IMR-90 (cell line): ENCODE results near the gene ZBTB7B. TPM values are rescaled to one million over a fixed set of nuclear protein-coding genes. Genes with fewer than 3 reads are reported as not detected.

Experiments
- ATAC-seq: fragments of 200-7000 bp; cut with Tn5 transposase; 2 replicates; pipeline ENCODE4 v1.9.1; 2020; ENCODE audit warnings: low read depth, mild to moderate bottlenecking, moderate library complexity
- BruUV-seq: library from RNA; stranded (reverse); fragments of 400-500 nt; replicated peaks from 2 replicates; lab custom pipeline; 2021; lab: Mats Ljungman, UMichigan
- CTCF ChIA-PET: fragments of 300-600 bp; formaldehyde crosslinking; extraction: SDS; loops from one replicate; lab custom pipeline; 2021; ENCODE audit warnings: antibody characterized with exemption; lab: Yijun Ruan, JAX
- POLR2A ChIA-PET: fragments of 300-600 bp; sonication (Branson Sonifier 250); formaldehyde crosslinking; loops from one replicate; lab custom pipeline; 2022; ENCODE audit warnings: antibody characterized with exemption; ENCODE audit not compliant: unreplicated experiment; lab: Charles Lee
- DNase-seq: peaks from one replicate; pipeline ENCODE4 v3.0.0; 2013
- H2AFZ ChIP-seq: replicated peaks from 2 replicates; pipeline ENCODE3; 2013; ENCODE audit warnings: low read length, mild to moderate bottlenecking; ENCODE audit not compliant: poor library complexity
- H2AK5ac ChIP-seq: 2 replicates; pipeline ENCODE4 v1.6.1; 2013; ENCODE audit warnings: low read depth, low read length, inconsistent platforms
- H2AK9ac ChIP-seq: replicated peaks from 2 replicates; pipeline ENCODE3; 2013; ENCODE audit warnings: mild to moderate bottlenecking, low read depth, low read length, moderate library complexity; ENCODE audit not compliant: poor library complexity
- H2BK120ac ChIP-seq: 2 replicates; pipeline ENCODE4 v1.6.1; 2013; ENCODE audit warnings: low read depth, low read length, inconsistent platforms
- H2BK15ac ChIP-seq: 3 replicates; pipeline ENCODE4 v1.6.1; 2013; ENCODE audit warnings: low read depth, low read length, inconsistent platforms
- H2BK20ac ChIP-seq: 2 replicates; pipeline ENCODE4 v1.6.1; 2013; ENCODE audit warnings: low read depth, mild to moderate bottlenecking, inconsistent platforms, low read length, moderate library complexity
- H2BK5ac ChIP-seq: 2 replicates; pipeline ENCODE4 v1.6.1; 2013; ENCODE audit warnings: mild to moderate bottlenecking, low read depth, low read length, inconsistent platforms; ENCODE audit not compliant: poor library complexity, severe bottlenecking
- H3K14ac ChIP-seq: replicated peaks from 2 replicates; pipeline ENCODE4 v1.6.1; 2013; ENCODE audit warnings: low read depth, low read length, inconsistent platforms
- H3K18ac ChIP-seq: 2 replicates; pipeline ENCODE4 v1.6.1; 2013; ENCODE audit warnings: low read depth, low read length, control low read depth
- H3K23ac ChIP-seq: 2 replicates; pipeline ENCODE4 v1.6.1; 2013; ENCODE audit warnings: low read depth, low read length, inconsistent platforms
- H3K27ac ChIP-seq: 2 replicates; pipeline ENCODE4 v1.5.1; 2013; ENCODE audit warnings: mild to moderate bottlenecking, control low read depth, low read length; ENCODE audit not compliant: insufficient read depth
- H3K27me3 ChIP-seq: 2 replicates; pipeline ENCODE4 v1.6.1; 2013; ENCODE audit warnings: low read length; ENCODE audit not compliant: control insufficient read depth, insufficient read depth
- H3K36me3 ChIP-seq: 2 replicates; pipeline ENCODE4 v1.6.1; 2013; ENCODE audit warnings: low read length, mixed read lengths; ENCODE audit not compliant: control insufficient read depth, insufficient read depth
- H3K4ac ChIP-seq: 2 replicates; pipeline ENCODE4 v1.6.1; 2013; ENCODE audit warnings: low read depth, low read length, inconsistent platforms
- H3K4me1 ChIP-seq: 2 replicates; pipeline ENCODE4 v1.6.1; 2013; ENCODE audit warnings: low read length, mixed read lengths; ENCODE audit not compliant: control insufficient read depth, insufficient read depth
- H3K4me2 ChIP-seq: 2 replicates; pipeline ENCODE4 v1.6.1; 2013; ENCODE audit warnings: low read depth, mild to moderate bottlenecking, control low read depth, low read length, moderate library complexity
- H3K4me3 ChIP-seq: 2 replicates; pipeline ENCODE4 v1.5.1; 2013; ENCODE audit warnings: low read depth, mild to moderate bottlenecking, control low read depth, low read length, moderate library complexity; ENCODE audit not compliant: insufficient read depth
- H3K56ac ChIP-seq: 2 replicates; pipeline ENCODE4 v1.6.1; 2013; ENCODE audit warnings: low read length, inconsistent platforms; ENCODE audit not compliant: insufficient read depth; ENCODE audit errors: extremely low read depth
- H3K79me1 ChIP-seq, 2 experiments: 2 replicates each; pipeline ENCODE4 v1.6.1; 2013; ENCODE audit warnings: low read length in 2 of 2, inconsistent platforms in 1 of 2, low read depth in 1 of 2
- H3K9ac ChIP-seq: 2 replicates; pipeline ENCODE4 v1.6.1; 2013; ENCODE audit warnings: low read depth, low read length, control low read depth
- H3K9me1 ChIP-seq: 2 replicates; pipeline ENCODE4 v1.6.1; 2013; ENCODE audit warnings: low read length, inconsistent platforms; ENCODE audit not compliant: insufficient read depth
- H3K9me3 ChIP-seq: 2 replicates; pipeline ENCODE4 v1.6.1; 2013; ENCODE audit warnings: low read length; ENCODE audit not compliant: control insufficient read depth, insufficient read depth
- H4K20me1 ChIP-seq: 2 replicates; pipeline ENCODE4 v1.6.1; 2013; ENCODE audit warnings: low read length, inconsistent platforms; ENCODE audit not compliant: insufficient read depth
- H4K5ac ChIP-seq: 2 replicates; pipeline ENCODE4 v1.6.1; 2013; ENCODE audit warnings: mild to moderate bottlenecking, low read depth, low read length, control low read depth
- H4K8ac ChIP-seq, 2 experiments: 2 replicates each; pipeline ENCODE4 v1.6.1; 2013; ENCODE audit warnings: low read depth in 2 of 2, low read length in 2 of 2, control low read depth in 1 of 2, inconsistent platforms in 1 of 2
- H4K91ac ChIP-seq: 2 replicates; pipeline ENCODE4 v1.6.1; 2013; ENCODE audit warnings: low read depth, low read length, inconsistent platforms; ENCODE audit not compliant: insufficient read depth
- CEBPB ChIP-seq: IDR thresholded peaks from 2 replicates; pipeline ENCODE4 v1.6.1; 2012; ENCODE audit warnings: low read depth, low read length, improper control_type of control experiment
- RAD21 ChIP-seq: IDR thresholded peaks from 2 replicates; pipeline ENCODE4 v1.6.1; 2012; ENCODE audit warnings: low read length, improper control_type of control experiment
- RFX5 ChIP-seq: IDR thresholded peaks from 2 replicates; pipeline ENCODE4 v1.8.0; 2012; ENCODE audit warnings: low read depth, mild to moderate bottlenecking, low read length, moderate library complexity
- SMC3 ChIP-seq: fragments of 150-350 bp; IDR thresholded peaks from 2 replicates; pipeline ENCODE4 v1.6.1; 2016; ENCODE audit warnings: low read depth, mild to moderate bottlenecking, antibody characterized with exemption, low read length, moderate library complexity
- WGBS, 2 experiments: methylation state at CpG; one replicate each; pipeline versions ENCODE4 v1.1.5 to v1.1.7; 2013; ENCODE audit warnings: missing lambda C conversion rate in 2 of 2; ENCODE audit not compliant: insufficient read length in 1 of 2; ENCODE audit errors: extremely low coverage in 2 of 2; 5-methylcytosine and 5-hydroxymethylcytosine counted together
- dilution Hi-C: fragments of 300-500 bp; cut with HindIII; formaldehyde crosslinking; loops from one replicate; pipeline ENCODE4 v1.14.3; 2018; ENCODE audit warnings: low sequenced_read_pairs; ENCODE audit not compliant: unreplicated experiment
- in situ Hi-C: fragments of 300-500 bp; cut with MboI; formaldehyde crosslinking; loops from 3 replicates; pipeline ENCODE4 v1.14.3; 2019; ENCODE audit warnings: low sequenced_read_pairs, inconsistent platforms, mixed read lengths
- intact Hi-C: fragments of 100-400 bp; cut with micrococcal nuclease; formaldehyde crosslinking; loops from 2 replicates; pipeline ENCODE4 v1.10.0; 2022
- polyA plus RNA-seq, 3 experiments: library from polyadenylated mRNA; depleted of rRNA; stranded (reverse); fragments of >200 nt; gene quantifications; 2 replicates each; pipeline ENCODE4 v1.2.3, GENCODE V29; 2012; ENCODE audit warnings: low replicate concordance in 1 of 3
- total RNA-seq: library from RNA; depleted of rRNA; stranded (reverse); fragments of >200 nt; gene quantifications from 2 replicates; pipeline ENCODE4 v1.2.3, GENCODE V29; 2012
- TF ChIP-seq, protein P1 (sequence below): conservative IDR thresholded peaks from 2 replicates; pipeline ENCODE4 v1.5.1; 2012; ENCODE audit warnings: mild to moderate bottlenecking, low read depth, low read length, improper control_type of control experiment

Gene ZBTB7B
- total and polyA plus RNA-seq, 2 of the 4 experiments (the other 2 are of a cell fraction), result 7.7 to 17.4 TPM

DNA sequence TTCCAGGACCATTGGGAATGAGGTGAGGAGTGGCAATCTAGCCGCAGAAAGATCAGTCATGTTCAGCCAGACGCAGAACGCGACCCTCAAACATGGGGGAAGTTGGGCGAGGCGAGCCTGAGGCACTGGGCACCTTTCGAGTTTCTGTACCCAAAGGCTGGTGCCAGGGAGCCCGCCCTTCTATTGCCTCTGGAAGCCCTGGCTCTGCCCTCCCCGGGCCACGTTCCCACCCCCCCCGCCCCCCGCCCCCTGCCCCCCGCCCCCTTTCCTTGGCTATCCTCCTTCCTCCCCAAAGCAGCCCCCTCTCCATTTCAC lies 2.2 kb upstream of the ZBTB7B start:
- TF ChIP-seq, protein P1, sequence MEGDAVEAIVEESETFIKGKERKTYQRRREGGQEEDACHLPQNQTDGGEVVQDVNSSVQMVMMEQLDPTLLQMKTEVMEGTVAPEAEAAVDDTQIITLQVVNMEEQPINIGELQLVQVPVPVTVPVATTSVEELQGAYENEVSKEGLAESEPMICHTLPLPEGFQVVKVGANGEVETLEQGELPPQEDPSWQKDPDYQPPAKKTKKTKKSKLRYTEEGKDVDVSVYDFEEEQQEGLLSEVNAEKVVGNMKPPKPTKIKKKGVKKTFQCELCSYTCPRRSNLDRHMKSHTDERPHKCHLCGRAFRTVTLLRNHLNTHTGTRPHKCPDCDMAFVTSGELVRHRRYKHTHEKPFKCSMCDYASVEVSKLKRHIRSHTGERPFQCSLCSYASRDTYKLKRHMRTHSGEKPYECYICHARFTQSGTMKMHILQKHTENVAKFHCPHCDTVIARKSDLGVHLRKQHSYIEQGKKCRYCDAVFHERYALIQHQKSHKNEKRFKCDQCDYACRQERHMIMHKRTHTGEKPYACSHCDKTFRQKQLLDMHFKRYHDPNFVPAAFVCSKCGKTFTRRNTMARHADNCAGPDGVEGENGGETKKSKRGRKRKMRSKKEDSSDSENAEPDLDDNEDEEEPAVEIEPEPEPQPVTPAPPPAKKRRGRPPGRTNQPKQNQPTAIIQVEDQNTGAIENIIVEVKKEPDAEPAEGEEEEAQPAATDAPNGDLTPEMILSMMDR, result no peak
- TF ChIP-seq RAD21, result no peak
- no peak for TF ChIP-seq CEBPB
- TF ChIP-seq RFX5, result no peak
- TF ChIP-seq SMC3, result no peak
- Histone ChIP-seq H3K14ac (peak overlapping the region; percentile 15), H3K18ac (peak overlapping the region; percentile 95), H3K27ac (peak overlapping the region; percentile 91), H3K9ac (peak overlapping the region; percentile 94), H3K9me3 (no peaks in the 10 kb centered on the region), H2AK5ac (peak overlapping the region; percentile 90), H3K4ac (peak overlapping the region; percentile 93), H4K91ac (peak overlapping the region; percentile 69), H3K4me2 (peak overlapping the region; percentile 100), H3K79me1 (peaks cover 14 to 45% of the 10 kb centered on the region in 2 experiments), H3K36me3 (no peaks in the 10 kb centered on the region), H2BK15ac (peak overlapping the region; percentile 22; the same call in 1 of the 3 replicates), H2BK20ac (peak overlapping the region; percentile 11; the same call in 1 of the 2 replicates), H3K23ac (peak overlapping the region; percentile 76), H3K4me3 (peak overlapping the region; percentile 75), H3K27me3 (no peaks in the 10 kb centered on the region), H4K5ac (peak overlapping the region; percentile 90), H2AFZ (peak overlapping the region; percentile 92), H3K4me1 (peaks cover 19% of the 10 kb centered on the region), H2AK9ac (peak overlapping the region; percentile 99), H4K8ac (peak overlapping the region; percentile 12 to 90), H3K56ac (peak overlapping the region; percentile 79; the same call in 1 of the 2 replicates), H2BK120ac (peak overlapping the region; percentile 78; the same call in 1 of the 2 replicates), H2BK5ac (peak overlapping the region; percentile 85), H4K20me1 (no peaks in the 10 kb centered on the region), H3K9me1 (peaks cover 8% of the 10 kb centered on the region)
- WGBS, 2 experiments, result no CpG with 5 or more reads among the region's 13 CpGs
- ATAC-seq (no peak), DNase-seq (no peak)
- ChIA-PET POLR2A (interaction anchor here (0.6 kb wide), 1 partner anchor 273 kb away, joined by 3 read pairs; the partner anchor contains the start of gene CLK2), CTCF (interaction anchor here (1.2 kb wide), 1 partner anchor 17 kb away, joined by 5 read pairs; no protein-coding TSS in a partner anchor)
- in situ Hi-C loops (no loop called here), intact Hi-C loops (loop anchor here (2.0 to 5.0 kb wide), 2 partner anchors 52 to 64 kb away; partner anchors contain the start of genes ADAM15 and PMVK), dilution Hi-C loops (no loop called here)
- BruUV-seq, result no TSS peak
